Adrenal gland (tissue), 5 donors: ENCODE measurements around the gene CD81.

ENCODE experiments used
- CTCF ChIP-seq, 6 experiments: fragments of 450-650 bp in 4 of 6; fragments of 200-600 bp in 2 of 6; sonication (generic) in 1 of 6; IDR thresholded peaks; 1 replicate in 5 of 6; 2 replicates in 1 of 6; pipeline versions ENCODE4 v1.5.1 to v1.8.0; 2016 to 2021; ENCODE audit warnings: antibody characterized with exemption in 6 of 6, mild to moderate bottlenecking in 2 of 6, moderate library complexity in 1 of 6
- POLR2A ChIP-seq, 2 donors: fragments of 450-650 bp; IDR thresholded peaks; one replicate each; pipeline ENCODE4 v1.6.1; 2017; ENCODE audit warnings: antibody characterized with exemption in 2 of 2, mild to moderate bottlenecking in 2 of 2, moderate library complexity in 1 of 2
- donor health status: DM: no; HTN: no; CAD: no.

- TF ChIP-seq CTCF (IDR thresholded peaks at IDR 0.05) (no peak), POLR2A (IDR thresholded peaks at IDR 0.05) (no peak)
Observed at GRCh38 chr11:2375964-2376551, 1.1 kb upstream of the CD81 start.
